Kidney epithelial cell (primary cell): ENCODE measurements around the gene ADCY3. TPM values are rescaled to one million over a fixed set of nuclear protein-coding genes. Genes with fewer than 3 reads are reported as not detected.

ENCODE experiments used
- DNase-seq: peaks from one replicate; pipeline ENCODE4 v3.0.0-alpha.2; 2010; ENCODE audit warnings: low read depth
- H3K27me3 ChIP-seq: 2 replicates; pipeline ENCODE4 v1.6.0; 2011; ENCODE audit warnings: low read length; ENCODE audit not compliant: control insufficient read depth, insufficient read depth
- H3K36me3 ChIP-seq: 2 replicates; pipeline ENCODE4 v1.5.1; 2011; ENCODE audit warnings: low read length; ENCODE audit not compliant: control insufficient read depth, insufficient read depth
- H3K4me3 ChIP-seq: 2 replicates; pipeline ENCODE4 v1.5.1; 2011; ENCODE audit warnings: low read depth, mild to moderate bottlenecking, control low read depth, low read length
- CTCF ChIP-seq: IDR thresholded peaks from 2 replicates; pipeline ENCODE4 v1.5.1; 2011; ENCODE audit warnings: mild to moderate bottlenecking, moderate library complexity, low read length, control low read depth, inconsistent platforms; ENCODE audit not compliant: insufficient read depth, poor library complexity, severe bottlenecking
- total RNA-seq: library from RNA; depleted of rRNA; stranded (reverse); fragments of >200 nt; gene quantifications from 2 replicates; pipeline ENCODE4 v1.2.3, GENCODE V29; 2015

The ADCY3 gene
- total RNA-seq, 1 donor from 2014 or later = 24.5 TPM

- no peak for TF ChIP-seq CTCF
- no peak for DNase-seq
- H3K4me3 ChIP-seq = no peak overlapping the region
- H3K36me3 ChIP-seq = no peaks in the 10 kb centered on the region
- H3K27me3 ChIP-seq = no peaks in the 10 kb centered on the region
Measured at GRCh38 chr2:24909555-24910177, 10.4 kb downstream of the ADCY3 start.

GRCh38 chr2:24908461-24908901, 11.6 kb downstream of the ADCY3 start:
- no peaks in the 10 kb centered on the region for H3K27me3 ChIP-seq
- no peak overlapping the region for H3K4me3 ChIP-seq
- DNase-seq = no peak
- no peaks in the 10 kb centered on the region for H3K36me3 ChIP-seq
- no peak for TF ChIP-seq CTCF

GRCh38 chr2:24907116-24907515, 12.9 kb downstream of the ADCY3 start:
- Histone ChIP-seq H3K36me3 (no peaks in the 10 kb centered on the region), H3K4me3 (no peak overlapping the region), H3K27me3 (no peaks in the 10 kb centered on the region)
- no peak for DNase-seq
- no peak for TF ChIP-seq CTCF

- DNase-seq = no peak
- no peak for TF ChIP-seq CTCF
- no peaks in the 10 kb centered on the region for H3K36me3 ChIP-seq
- H3K27me3 ChIP-seq = no peaks in the 10 kb centered on the region
- H3K4me3 ChIP-seq = no peak overlapping the region
Measured at GRCh38 chr2:24906466-24906865, 13.6 kb downstream of the ADCY3 start.

- DNase-seq = no peak
- no peak overlapping the region for H3K4me3 ChIP-seq
- no peaks in the 10 kb centered on the region for H3K27me3 ChIP-seq
- no peaks in the 10 kb centered on the region for H3K36me3 ChIP-seq
- no peak for TF ChIP-seq CTCF
Measured at GRCh38 chr2:24903161-24904103, 16.6 kb downstream of the ADCY3 start.
